CD14-positive monocyte (primary cell): Measurements from ENCODE around the gene GJA3. TPM values are rescaled to one million over a fixed set of nuclear protein-coding genes. Genes with fewer than 3 reads are reported as not detected.
A peak's percentile ranks its signal among the peaks of the same experiment; 100 is the strongest.

ENCODE experiments used
- DNase-seq, 3 donors: peaks; one replicate each; pipeline ENCODE4 v3.0.0-alpha.2; 2011 to 2022
- H2AFZ ChIP-seq: 2 replicates; pipeline ENCODE4 v1.6.0; 2012; ENCODE audit warnings: mild to moderate bottlenecking, low read depth, low read length, inconsistent platforms; ENCODE audit not compliant: insufficient read depth, poor library complexity, severe bottlenecking
- H3K27ac ChIP-seq, 2 donors: 1 replicate in 1 of 2; 2 replicates in 1 of 2; pipeline ENCODE4 v1.5.1; 2012 to 2013; ENCODE audit warnings: low read length in 2 of 2, control low read depth in 1 of 2, inconsistent platforms in 1 of 2, low read depth in 1 of 2, mild to moderate bottlenecking in 1 of 2
- H3K27me3 ChIP-seq, 2 donors: one replicate each; pipeline versions ENCODE4 v1.6.0 to v1.6.1; 2011 to 2013; ENCODE audit warnings: low read length in 2 of 2; ENCODE audit not compliant: control insufficient read depth in 2 of 2, insufficient read depth in 2 of 2
- H3K36me3 ChIP-seq, 2 donors: replicated peaks in 1 of 2; 1 replicate in 1 of 2; 2 replicates in 1 of 2; pipeline versions ENCODE4 v1.5.1 to v1.6.1; 2012 to 2013; ENCODE audit warnings: low read length in 2 of 2, control low read depth in 1 of 2, inconsistent platforms in 1 of 2, mild to moderate bottlenecking in 1 of 2; ENCODE audit not compliant: insufficient read depth in 2 of 2, control insufficient read depth in 1 of 2
- H3K4me1 ChIP-seq, 2 donors: 1 replicate in 1 of 2; 2 replicates in 1 of 2; pipeline versions ENCODE4 v1.5.1 to v1.6.1; 2012 to 2013; ENCODE audit warnings: low read length in 2 of 2, control low read depth in 1 of 2, inconsistent platforms in 1 of 2, mild to moderate bottlenecking in 1 of 2, moderate library complexity in 1 of 2; ENCODE audit not compliant: insufficient read depth in 2 of 2, control insufficient read depth in 1 of 2
- H3K4me2 ChIP-seq: replicated peaks from 2 replicates; pipeline ENCODE3; 2012; ENCODE audit warnings: low read length, moderate library complexity, mild to moderate bottlenecking; ENCODE audit not compliant: poor library complexity, severe bottlenecking; ENCODE audit errors: extremely low read depth
- H3K4me3 ChIP-seq, 3 experiments: fragments of 200-600 bp in 1 of 3; sonication (generic) in 1 of 3; replicated peaks in 1 of 3; 1 replicate in 2 of 3; 2 replicates in 1 of 3; pipeline ENCODE4 v1.5.1; 2011 to 2013; ENCODE audit warnings: low read length in 3 of 3, mild to moderate bottlenecking in 3 of 3, control low read depth in 2 of 3, low read depth in 2 of 3, inconsistent platforms in 1 of 3, moderate library complexity in 1 of 3
- H3K79me2 ChIP-seq: 2 replicates; pipeline ENCODE4 v1.6.0; 2012; ENCODE audit warnings: mild to moderate bottlenecking, control low read depth, inconsistent platforms, low read length, moderate library complexity; ENCODE audit not compliant: insufficient read depth
- H3K9ac ChIP-seq: 2 replicates; pipeline ENCODE4 v1.6.0; 2017; ENCODE audit warnings: low read length, mild to moderate bottlenecking; ENCODE audit not compliant: insufficient read depth, poor library complexity, severe bottlenecking
- H3K9me3 ChIP-seq, 2 donors: replicated peaks in 1 of 2; 1 replicate in 1 of 2; 2 replicates in 1 of 2; pipeline versions ENCODE4 v1.5.1 to v1.6.1; 2012 to 2013; ENCODE audit warnings: low read length in 2 of 2, control low read depth in 1 of 2; ENCODE audit not compliant: control insufficient read depth in 1 of 2, insufficient read depth in 1 of 2
- H4K20me1 ChIP-seq: 2 replicates; pipeline ENCODE4 v1.6.0; 2012; ENCODE audit warnings: mild to moderate bottlenecking, low read length, control low read depth, moderate library complexity; ENCODE audit not compliant: insufficient read depth
- H3K27ac Mint-ChIP-seq, 7 donors: one replicate each; pipeline ENCODE4 v1.8.0; 2020; ENCODE audit warnings: mild to moderate bottlenecking in 7 of 7, mixed read lengths in 7 of 7, moderate library complexity in 6 of 7, inconsistent platforms in 2 of 7
- H3K27me3 Mint-ChIP-seq, 3 donors: one replicate each; pipeline ENCODE4 v1.8.0; 2021 to 2022; ENCODE audit warnings: low read depth in 3 of 3, mild to moderate bottlenecking in 3 of 3, mixed read lengths in 3 of 3, moderate library complexity in 3 of 3, inconsistent platforms in 1 of 3
- H3K36me3 Mint-ChIP-seq, 2 donors: one replicate each; pipeline ENCODE4 v1.8.0; 2020; ENCODE audit warnings: mixed read lengths in 2 of 2, inconsistent platforms in 1 of 2, mild to moderate bottlenecking in 1 of 2
- H3K4me1 Mint-ChIP-seq: one replicate; pipeline ENCODE4 v1.8.0; 2020; ENCODE audit warnings: mild to moderate bottlenecking, mixed read lengths
- H3K4me3 Mint-ChIP-seq, 2 donors: one replicate each; pipeline ENCODE4 v1.8.0; 2020; ENCODE audit warnings: mild to moderate bottlenecking in 2 of 2, mixed read lengths in 2 of 2, moderate library complexity in 1 of 2
- H3K9me3 Mint-ChIP-seq, 7 donors: one replicate each; pipeline ENCODE4 v1.8.0; 2020 to 2022; ENCODE audit warnings: mixed read lengths in 7 of 7, mild to moderate bottlenecking in 6 of 7, moderate library complexity in 6 of 7, inconsistent platforms in 2 of 7
- WGBS: methylation state at CpG from one replicate; pipeline ENCODE4 v1.1.5; 2013; ENCODE audit warnings: missing lambda C conversion rate; ENCODE audit not compliant: insufficient coverage; 5-methylcytosine and 5-hydroxymethylcytosine counted together
- intact Hi-C, 2 donors: fragments of 100-400 bp; cut with micrococcal nuclease; formaldehyde crosslinking; loops; one replicate each; pipeline versions ENCODE4 v1.15.0 to v1.15.1; 2023
- polyA plus RNA-seq, 3 donors: library from polyadenylated mRNA; depleted of rRNA in 1 of 3; unstranded in 2 of 3; stranded (reverse) in 1 of 3; fragments of 300-500 nt in 2 of 3; fragments of >200 nt in 1 of 3; fragmentation: Illumina TruSeq in 2 of 3; gene quantifications; 1 replicate in 2 of 3; 2 replicates in 1 of 3; pipeline ENCODE4 v1.2.3, GENCODE V29; 2012 to 2021
- TF ChIP-seq, protein P1 (sequence below): fragments of 200-600 bp; IDR thresholded peaks from one replicate; pipeline ENCODE4 v1.8.0; 2022; ENCODE audit warnings: antibody characterized with exemption, mild to moderate bottlenecking

GJA3 gene
- polyA plus RNA-seq, 3 donors: not detected

DNA sequence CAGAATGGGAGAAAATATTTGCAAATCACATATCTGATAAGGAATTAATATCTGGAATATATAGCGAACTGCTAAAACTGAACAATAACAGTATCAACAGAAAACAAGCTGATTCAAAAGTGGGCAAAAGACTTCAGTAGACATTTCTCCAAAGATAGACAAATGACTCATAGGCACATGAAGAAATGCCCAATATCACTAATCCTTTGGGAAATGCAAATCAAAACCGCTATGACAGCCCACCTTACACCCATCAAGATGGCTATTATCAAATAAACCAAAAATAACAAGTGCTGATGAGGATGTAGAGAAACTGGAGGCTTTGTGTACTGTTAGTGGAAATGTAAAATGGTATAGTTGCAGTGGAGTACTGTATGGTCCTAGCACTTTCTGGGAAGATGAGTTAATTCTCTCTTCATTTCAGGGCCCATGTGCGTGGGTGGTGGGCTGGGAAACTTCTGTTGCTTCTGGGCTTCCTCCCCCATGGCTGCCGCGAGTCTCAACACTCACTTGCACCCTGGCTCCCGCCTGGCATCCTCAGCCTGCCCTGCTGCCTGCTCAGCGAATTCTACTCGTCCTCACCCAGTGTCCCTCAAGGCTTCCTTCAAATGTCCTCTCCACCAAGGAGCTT lies 12.4 kb upstream of the GJA3 start:
- Histone ChIP-seq H3K4me1 (peaks cover 17 to 68% of the 10 kb centered on the region in 2 donors), H3K36me3 (no peaks in the 10 kb centered on the region), H3K27me3 (peaks cover 18 to 28% of the 10 kb centered on the region in 2 donors), H2AFZ (no peak overlapping the region), H3K79me2 (no peaks in the 10 kb centered on the region), H3K9ac (no peak overlapping the region), H3K4me2 (no peak overlapping the region), H4K20me1 (no peaks in the 10 kb centered on the region), H3K4me3 (no peak overlapping the region), H3K27ac (no peak overlapping the region), H3K9me3 (no peaks in the 10 kb centered on the region)
- intact Hi-C loops: loop anchor here in 1 of 2 donors (10.0 kb wide), 1 partner anchor 48 kb away; no protein-coding TSS in a partner anchor
- TF ChIP-seq, protein P1, sequence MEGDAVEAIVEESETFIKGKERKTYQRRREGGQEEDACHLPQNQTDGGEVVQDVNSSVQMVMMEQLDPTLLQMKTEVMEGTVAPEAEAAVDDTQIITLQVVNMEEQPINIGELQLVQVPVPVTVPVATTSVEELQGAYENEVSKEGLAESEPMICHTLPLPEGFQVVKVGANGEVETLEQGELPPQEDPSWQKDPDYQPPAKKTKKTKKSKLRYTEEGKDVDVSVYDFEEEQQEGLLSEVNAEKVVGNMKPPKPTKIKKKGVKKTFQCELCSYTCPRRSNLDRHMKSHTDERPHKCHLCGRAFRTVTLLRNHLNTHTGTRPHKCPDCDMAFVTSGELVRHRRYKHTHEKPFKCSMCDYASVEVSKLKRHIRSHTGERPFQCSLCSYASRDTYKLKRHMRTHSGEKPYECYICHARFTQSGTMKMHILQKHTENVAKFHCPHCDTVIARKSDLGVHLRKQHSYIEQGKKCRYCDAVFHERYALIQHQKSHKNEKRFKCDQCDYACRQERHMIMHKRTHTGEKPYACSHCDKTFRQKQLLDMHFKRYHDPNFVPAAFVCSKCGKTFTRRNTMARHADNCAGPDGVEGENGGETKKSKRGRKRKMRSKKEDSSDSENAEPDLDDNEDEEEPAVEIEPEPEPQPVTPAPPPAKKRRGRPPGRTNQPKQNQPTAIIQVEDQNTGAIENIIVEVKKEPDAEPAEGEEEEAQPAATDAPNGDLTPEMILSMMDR: no peak
- Mint-ChIP-seq H3K27ac (peak overlapping the region in 6 of 7 donors; percentile 78 to 98 (median 92)), H3K4me3 (peak overlapping the region in 1 of 2 donors; percentile 27), H3K4me1 (peaks cover 82% of the 10 kb centered on the region), H3K9me3 (peaks cover 0 to 6% (median 0%) of the 10 kb centered on the region in 7 donors), H3K27me3 (peaks cover 27 to 45% (median 44%) of the 10 kb centered on the region in 3 donors), H3K36me3 (peaks cover 0 to 9% of the 10 kb centered on the region in 2 donors)
- DNase-seq: peak in 1 of 3 donors; percentile 46
- WGBS: 94% methylated on average over 4 of the region's 8 CpGs

DNA sequence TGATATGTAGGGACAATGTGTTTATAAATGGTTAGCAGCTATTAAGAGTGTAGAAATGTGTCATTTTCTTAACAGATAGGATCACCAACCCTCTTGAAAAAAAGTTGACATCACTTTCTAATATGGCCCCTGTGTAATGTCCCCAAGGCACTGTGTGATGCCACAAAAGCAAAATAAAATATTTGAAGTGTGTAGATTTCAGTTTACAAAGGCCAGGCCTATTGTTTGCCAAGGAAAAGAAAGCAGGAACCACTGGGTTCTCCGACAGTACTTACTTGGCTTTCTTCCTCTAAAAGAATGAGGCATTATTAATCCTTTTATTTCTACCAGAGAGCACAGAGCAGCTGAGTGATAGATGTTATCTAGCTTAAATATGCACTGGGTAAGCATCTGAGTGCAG lies 10.5 kb upstream of the GJA3 start:
- Mint-ChIP-seq H3K9me3 (peaks cover 0 to 2% (median 0%) of the 10 kb centered on the region in 7 donors), H3K36me3 (peaks cover 0 to 5% of the 10 kb centered on the region in 2 donors), H3K27ac (peak overlapping the region in 5 of 7 donors; percentile 21 to 98 (median 88)), H3K4me1 (peaks cover 82% of the 10 kb centered on the region), H3K27me3 (peaks cover 21 to 35% (median 29%) of the 10 kb centered on the region in 3 donors), H3K4me3 (peak overlapping the region; percentile 16 to 63)
- intact Hi-C loops: loop anchor here in 1 of 2 donors (10.0 kb wide), 1 partner anchor 47 kb away; no protein-coding TSS in a partner anchor
- DNase-seq: no peak
- Histone ChIP-seq H2AFZ (no peak overlapping the region), H3K79me2 (no peaks in the 10 kb centered on the region), H3K9ac (no peak overlapping the region), H3K4me1 (peaks cover 17 to 68% of the 10 kb centered on the region in 2 donors), H3K27me3 (peaks cover 9 to 10% of the 10 kb centered on the region in 2 donors), H3K27ac (peak overlapping the region in 1 of 2 donors; percentile 73), H3K36me3 (no peaks in the 10 kb centered on the region), H4K20me1 (no peaks in the 10 kb centered on the region), H3K4me3 (no peak overlapping the region), H3K4me2 (no peak overlapping the region), H3K9me3 (no peaks in the 10 kb centered on the region)
- TF ChIP-seq, protein P1: no peak
- no CpG with 5 or more reads among the region's 1 CpG for WGBS
